HepG2 (cell line): ENCODE data around the gene HPGD. TPM values are rescaled to one million over a fixed set of nuclear protein-coding genes. Genes with fewer than 3 reads are reported as not detected.

Experiments
- ATAC-seq: fragments of 200-7000 bp; cut with Tn5 transposase; 3 replicates; pipeline ENCODE4 v1.9.1; 2020; ENCODE audit warnings: mild to moderate bottlenecking, moderate library complexity
- BruUV-seq: library from RNA; stranded (reverse); fragments of 400-500 nt; replicated peaks from 2 replicates; lab custom pipeline; 2021; lab: Mats Ljungman, UMichigan
- CTCF ChIA-PET: fragments of 300-600 bp; formaldehyde crosslinking; extraction: SDS; loops from one replicate; lab custom pipeline; 2021; ENCODE audit warnings: low total read pairs, inconsistent platforms, low intra/inter-chr PET ratio; lab: Yijun Ruan, JAX
- POLR2A ChIA-PET: fragments of 350-600 bp; sonication (Branson Sonifier 250); formaldehyde crosslinking; loops from one replicate; lab custom pipeline; 2020; ENCODE audit warnings: antibody characterized with exemption, inconsistent platforms; lab: Yijun Ruan, JAX
- DNase-seq: peaks from one replicate; pipeline ENCODE4 v3.0.0-alpha.2; 2015; ENCODE audit warnings: low spot score
- FAIRE-seq: peaks from 3 replicates; lab custom pipeline; 2011; peaks lifted over from hg19 to GRCh38; lab: Jason Lieb, UNC
- H2AFZ ChIP-seq: one replicate; pipeline ENCODE4 v1.6.1; 2011; ENCODE audit warnings: low read length, inconsistent platforms
- H3K27ac ChIP-seq: fragments of 300-600 bp; 3 replicates; pipeline ENCODE4 v1.8.0; 2011; ENCODE audit warnings: mixed run types, mild to moderate bottlenecking, mixed read lengths, low read length, inconsistent platforms; ENCODE audit not compliant: insufficient read depth; ENCODE audit errors: extremely low read length
- H3K27me3 ChIP-seq, 2 experiments: fragments of 200-600 bp in 1 of 2; 2 replicates in 1 of 2; 3 replicates in 1 of 2; pipeline versions ENCODE4 v1.6.0 to v1.8.0; 2011; ENCODE audit warnings: low read length in 2 of 2, mild to moderate bottlenecking in 2 of 2, moderate library complexity in 2 of 2, inconsistent platforms in 1 of 2; ENCODE audit not compliant: insufficient read depth in 2 of 2, control insufficient read depth in 1 of 2
- H3K36me3 ChIP-seq, 2 experiments: fragments of 200-600 bp in 1 of 2; replicated peaks in 1 of 2; 2 replicates in 1 of 2; 3 replicates in 1 of 2; pipeline versions ENCODE4 v1.5.1 to v1.8.0; 2011; ENCODE audit warnings: low read length in 2 of 2, inconsistent platforms in 1 of 2; ENCODE audit not compliant: insufficient read depth in 2 of 2, control insufficient read depth in 1 of 2
- H3K4me1 ChIP-seq: 2 replicates; pipeline ENCODE4 v1.5.1; 2012; ENCODE audit warnings: low read length, inconsistent platforms; ENCODE audit not compliant: insufficient read depth
- H3K4me2 ChIP-seq: 2 replicates; pipeline ENCODE4 v1.6.0; 2011; ENCODE audit warnings: low read depth, low read length, inconsistent platforms
- H3K4me3 ChIP-seq, 3 experiments: fragments of 200-600 bp in 1 of 3; sonication (generic), shearing (Covaris generic) in 1 of 3; replicated peaks in 1 of 3; 2 replicates each; pipeline ENCODE4 v1.5.1; 2011 to 2016; ENCODE audit warnings: low read length in 3 of 3, inconsistent platforms in 2 of 3, low read depth in 2 of 3, mild to moderate bottlenecking in 2 of 3, control low read depth in 1 of 3, mixed read lengths in 1 of 3; ENCODE audit not compliant: insufficient read depth in 1 of 3
- H3K79me2 ChIP-seq: one replicate; pipeline ENCODE4 v1.6.1; 2011; ENCODE audit warnings: low read length, inconsistent platforms; ENCODE audit not compliant: insufficient read depth
- H3K9ac ChIP-seq: 2 replicates; pipeline ENCODE4 v1.6.0; 2011; ENCODE audit warnings: mild to moderate bottlenecking, low read depth, low read length, inconsistent platforms; ENCODE audit not compliant: insufficient read depth
- H3K9me3 ChIP-seq: 2 replicates; pipeline ENCODE4 v1.5.1; 2012; ENCODE audit warnings: mild to moderate bottlenecking, low read length
- H4K20me1 ChIP-seq: 2 replicates; pipeline ENCODE4 v1.6.0; 2011; ENCODE audit warnings: inconsistent platforms, mild to moderate bottlenecking, low read length, moderate library complexity; ENCODE audit not compliant: insufficient read depth
- CEBPB ChIP-seq: IDR thresholded peaks from 2 replicates; pipeline ENCODE4 v1.6.1; 2011; ENCODE audit warnings: low read depth, low read length, improper control_type of control experiment, borderline replicate concordance
- KLF6 ChIP-seq: IDR thresholded peaks from 2 replicates; pipeline ENCODE4 v1.8.0; 2016; ENCODE audit warnings: missing biosample characterization, missing genetic modification reagents
- MXD3 ChIP-seq: IDR thresholded peaks from 2 replicates; pipeline ENCODE4 v1.6.1; 2016; ENCODE audit warnings: mild to moderate bottlenecking, missing biosample characterization, missing genetic modification reagents
- POGZ ChIP-seq: sonication (generic); formaldehyde crosslinking; IDR thresholded peaks from 2 replicates; pipeline ENCODE4 v1.4.0; 2020; ENCODE audit warnings: mild to moderate bottlenecking, missing genetic modification reagents
- WGBS: methylation state at CpG from one replicate; pipeline ENCODE4 v1.1.6; 2017; ENCODE audit warnings: low lambda C conversion rate; 5-methylcytosine and 5-hydroxymethylcytosine counted together
- in situ Hi-C: cut with HindIII; loops from 2 replicates; pipeline ENCODE4 v1.10.0; 2017; ENCODE audit warnings: low pct_unique_long_range_greater_than_20kb; ENCODE audit not compliant: extremely low pct_ligation_motif_present
- intact Hi-C: fragments of 100-400 bp; cut with micrococcal nuclease; formaldehyde crosslinking; loops from one replicate; pipeline ENCODE4 v1.10.0; 2022; ENCODE audit not compliant: unreplicated experiment
- polyA plus RNA-seq, 8 experiments: library from polyadenylated mRNA; depleted of rRNA in 3 of 8; stranded (reverse) in 7 of 8; unstranded in 1 of 8; fragments of >200 nt; fragmentation: Illumina TruSeq in 4 of 8; extraction: Trizol in 4 of 8; gene quantifications; 2 replicates each; pipeline versions ENCODE4 v1.2.1 to v1.2.3, GENCODE V29; 2011 to 2016; ENCODE audit warnings: low read depth in 4 of 8, missing spikeins in 1 of 8, mixed read lengths in 1 of 8; ENCODE audit not compliant: insufficient read depth in 1 of 8
- total RNA-seq, 5 experiments: library from RNA; depleted of rRNA; stranded (reverse); fragments of >200 nt; fragmentation: Illumina TruSeq; extraction: Trizol; gene quantifications; 2 replicates each; pipeline ENCODE4 v1.2.3, GENCODE V29; 2016; ENCODE audit warnings: low read depth in 1 of 5

Gene HPGD
- total and polyA plus RNA-seq, 2 of the 13 experiments (the other 11 are each of a cell fraction or from before 2014, with no cell fraction given) = 0.13 to 0.24 TPM

- Histone ChIP-seq H4K20me1 (no peaks in the 10 kb centered on the region), H3K27ac (no peak overlapping the region), H3K9me3 (peaks cover 20% of the 10 kb centered on the region), H3K79me2 (no peaks in the 10 kb centered on the region), H3K27me3 (no peaks in the 10 kb centered on the region), H3K4me2 (no peak overlapping the region), H3K9ac (no peak overlapping the region), H2AFZ (no peak overlapping the region), H3K36me3 (no peaks in the 10 kb centered on the region), H3K4me3 (no peak overlapping the region), H3K4me1 (no peaks in the 10 kb centered on the region)
- ATAC-seq (no peak), DNase-seq (no peak), FAIRE-seq (no peak)
- in situ Hi-C loops (no loop called here), intact Hi-C loops (no loop called here)
- ChIA-PET POLR2A (no interaction called here), CTCF (no interaction called here)
- TF ChIP-seq MXD3 = no peak
- no peak for TF ChIP-seq POGZ (CRISPR knock-in tag)
- 0% methylated on average over 2 of the region's 2 CpGs for WGBS
- BruUV-seq = no TSS peak
Observed at GRCh38 chr4:174553828-174554227, 31.5 kb upstream of the HPGD start.

DNA sequence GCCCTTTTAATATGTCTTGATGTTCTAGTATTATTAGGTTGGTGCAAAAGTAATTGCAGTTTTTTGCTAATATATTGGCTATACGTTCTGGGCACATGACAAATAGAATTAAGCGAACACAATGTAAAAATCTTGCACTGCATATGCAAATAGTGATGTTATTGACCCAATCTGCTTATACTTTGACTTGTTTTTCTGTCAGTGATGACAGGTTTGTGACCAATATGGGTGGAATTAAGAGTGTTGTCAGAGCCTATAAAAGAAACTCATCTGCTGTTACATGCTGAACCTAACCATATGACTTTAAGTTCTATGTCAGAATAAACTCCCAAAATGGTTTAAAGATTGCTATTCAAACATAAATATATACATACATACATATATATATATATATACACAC lies 30.7 kb upstream of the HPGD start:
- peaks cover 20% of the 10 kb centered on the region for H3K9me3 ChIP-seq
- no peak for FAIRE-seq
- no peak overlapping the region for H3K27ac ChIP-seq
- DNase-seq = no peak
- H3K4me2 ChIP-seq = no peak overlapping the region
- ChIA-PET POLR2A (no interaction called here), CTCF (no interaction called here)
- in situ Hi-C loops = no loop called here
- H3K27me3 ChIP-seq = no peaks in the 10 kb centered on the region
- no peak overlapping the region for H2AFZ ChIP-seq
- no peaks in the 10 kb centered on the region for H3K36me3 ChIP-seq
- no peak for ATAC-seq
- 5% methylated on average over 2 of the region's 2 CpGs for WGBS
- no peaks in the 10 kb centered on the region for H3K4me1 ChIP-seq
- no peak overlapping the region for H3K9ac ChIP-seq
- H3K4me3 ChIP-seq = no peak overlapping the region
- no TSS peak for BruUV-seq
- intact Hi-C loops = no loop called here
- H3K79me2 ChIP-seq = no peaks in the 10 kb centered on the region
- no peaks in the 10 kb centered on the region for H4K20me1 ChIP-seq
- TF ChIP-seq CEBPB = no peak
- no peak for TF ChIP-seq KLF6 (CRISPR knock-in tag)
